ENCODE results near the gene CREM. TPM values are rescaled to one million over a fixed set of nuclear protein-coding genes. Genes with fewer than 3 reads are reported as not detected.

The CREM gene
- polyA plus RNA-seq, 1 of the 3 experiments (the other 2 are of a cell fraction) = 41.4 TPM

DNA sequence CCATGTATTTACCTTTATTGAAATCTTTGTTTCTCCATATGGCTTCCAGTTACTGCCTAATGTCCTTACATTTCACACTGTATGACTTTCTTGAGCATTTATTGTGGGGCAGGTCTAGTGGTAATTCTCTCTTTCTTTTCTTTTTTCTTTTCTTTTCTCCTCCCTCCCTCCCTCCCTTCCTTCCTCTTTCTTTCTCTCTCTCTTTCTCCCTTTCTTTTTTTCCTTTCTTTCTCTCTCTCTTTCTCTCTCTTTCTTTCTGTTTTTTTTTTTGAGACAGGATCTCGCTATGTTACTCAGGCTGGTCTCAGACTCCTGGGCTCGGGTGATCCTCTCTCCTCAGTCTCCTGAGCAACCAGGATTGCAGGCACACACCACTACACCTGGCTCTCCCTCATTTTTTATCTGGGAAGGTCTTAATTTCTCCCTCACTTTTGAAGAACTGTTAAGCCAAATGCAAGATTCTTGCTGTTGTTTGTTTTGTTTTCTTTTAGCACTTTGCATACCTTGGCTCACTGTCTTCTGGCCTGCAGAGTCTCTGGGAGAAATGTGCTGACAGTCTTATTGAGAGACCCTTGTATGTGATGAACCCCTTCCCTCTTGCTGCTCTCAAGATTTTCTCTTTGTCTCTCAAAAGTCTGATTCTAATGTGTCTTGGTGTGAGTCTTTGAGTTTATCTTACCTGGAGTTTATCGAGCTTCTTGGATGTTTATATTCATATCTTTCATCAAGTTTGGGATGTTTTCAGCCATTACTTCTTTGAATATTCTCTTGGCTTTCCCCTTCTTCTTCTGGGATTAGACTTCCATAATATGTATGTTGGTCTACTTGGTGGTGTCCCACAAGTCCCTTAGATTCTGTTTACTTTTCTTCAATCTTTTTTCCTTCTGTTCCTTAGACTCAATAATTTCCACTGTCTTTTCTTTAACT is 130.7 kb downstream of the CREM start:
- Histone ChIP-seq H3K4me1 (ENCODE audit: control insufficient read depth in 1 of 2, insufficient read depth in 2 of 2, low read depth in 1 of 2, low read length in 1 of 2) (no peaks in the 10 kb centered on the region), H3K36me3 (replicated peaks in 1 of 2; ENCODE audit: control insufficient read depth in 1 of 2, insufficient read depth in 2 of 2, low read length in 1 of 2) (no peaks in the 10 kb centered on the region), H3K4me3 (ENCODE audit: low read depth in 2 of 2, low read length in 1 of 2) (no peak overlapping the region), H3K9ac (no peak overlapping the region), H3F3A (replicated peaks; ENCODE audit: insufficient read depth) (peaks cover 13% of the 10 kb centered on the region), H3K4me2 (no peak overlapping the region), H3K27me3 (ENCODE audit: insufficient read depth) (no peaks in the 10 kb centered on the region), H3K79me2 (ENCODE audit: insufficient read depth) (no peaks in the 10 kb centered on the region), H2AFZ (ENCODE audit: low read depth) (no peak overlapping the region), H4K20me1 (ENCODE audit: insufficient read depth) (no peaks in the 10 kb centered on the region), H3K9me2 (no peaks in the 10 kb centered on the region), H3K9me3 (peaks cover 11% of the 10 kb centered on the region; the same call in 1 of the 2 replicates), H3K27ac (ENCODE audit: low read depth in 2 of 2, low read length in 1 of 2) (no peak overlapping the region)
- TF ChIP-seq MEF2A (IDR thresholded peaks at IDR 0.05; ENCODE audit: borderline replicate concordance, low read depth) = no peak
- no peak for TF ChIP-seq ZBTB33 (IDR thresholded peaks at IDR 0.05; ENCODE audit: borderline replicate concordance, low read depth)
- no peak for TF ChIP-seq RCOR1 (IDR thresholded peaks at IDR 0.05; ENCODE audit: low read length)
- no peak for TF ChIP-seq TCF12 (IDR thresholded peaks at IDR 0.05)
- no peak for TF ChIP-seq GABPA (IDR thresholded peaks at IDR 0.05; ENCODE audit: low read depth)
- no peak for TF ChIP-seq YY1 (IDR thresholded peaks at IDR 0.05; ENCODE audit: low read depth)
- no peak for TF ChIP-seq RAD21 (IDR thresholded peaks at IDR 0.05; ENCODE audit: low read length)
- no peak for TF ChIP-seq FOXJ3 (CRISPR knock-in tag; IDR thresholded peaks at IDR 0.05)
- no peak for TF ChIP-seq RFX5 (IDR thresholded peaks at IDR 0.05; ENCODE audit: low read length)
- TF ChIP-seq TAF1 (IDR thresholded peaks at IDR 0.05; ENCODE audit: borderline replicate concordance, low read depth, low read length) = no peak
- TF ChIP-seq SIN3A (IDR thresholded peaks at IDR 0.05; ENCODE audit: borderline replicate concordance, low read depth, low read length) = no peak
- 39% methylated on average over 3 of the region's 3 CpGs for WGBS (ENCODE audit: low lambda C conversion rate)
- ChIA-PET POLR2A (no interaction called here), CTCF (no interaction called here)
- DNase-seq = no peak

DNA sequence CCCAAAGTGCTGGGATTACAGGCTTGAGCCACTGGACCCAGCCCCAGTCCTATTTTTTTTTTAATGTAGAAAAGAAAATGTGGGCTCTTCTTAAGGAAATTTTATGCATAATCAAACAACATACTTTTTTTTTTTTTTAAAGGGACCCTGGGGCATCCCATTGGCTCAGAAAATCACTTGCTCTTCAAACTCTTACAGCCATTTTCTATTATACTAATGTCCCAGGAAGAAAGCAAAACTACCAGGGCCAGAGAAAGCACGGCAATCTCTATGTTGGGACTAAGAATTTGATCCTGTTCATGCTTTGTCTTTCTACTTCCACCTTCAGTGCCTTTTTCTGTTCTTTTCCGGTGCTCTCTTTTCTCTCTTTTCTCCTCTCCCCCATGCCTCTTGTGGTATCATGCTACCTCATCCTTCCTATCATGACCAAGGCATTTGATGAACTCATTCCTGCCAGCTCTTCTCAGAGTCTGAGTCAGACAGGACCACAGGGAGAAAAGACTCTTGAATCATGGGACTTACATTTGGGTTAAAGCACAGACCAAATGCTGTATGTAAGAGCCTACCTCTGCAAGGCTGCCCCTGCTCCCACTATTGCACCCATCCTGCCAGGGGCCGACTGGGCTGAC is 133.2 kb downstream of the CREM start:
- ChIA-PET POLR2A (no interaction called here), CTCF (interaction anchor here (1.6 kb wide), 1 partner anchor 303 kb away, joined by 4 read pairs; no protein-coding TSS in a partner anchor)
- peak overlapping the region; percentile 84 for H2AFZ ChIP-seq (ENCODE audit: low read depth)
- no peaks in the 10 kb centered on the region for H3K9me2 ChIP-seq
- no peak overlapping the region for H3K4me3 ChIP-seq (ENCODE audit: low read depth in 2 of 2, low read length in 1 of 2)
- peaks cover 13% of the 10 kb centered on the region for H3F3A ChIP-seq (replicated peaks; ENCODE audit: insufficient read depth)
- no peaks in the 10 kb centered on the region for H4K20me1 ChIP-seq (ENCODE audit: insufficient read depth)
- H3K79me2 ChIP-seq (ENCODE audit: insufficient read depth) = no peaks in the 10 kb centered on the region
- no peaks in the 10 kb centered on the region for H3K4me1 ChIP-seq (ENCODE audit: control insufficient read depth in 1 of 2, insufficient read depth in 2 of 2, low read depth in 1 of 2, low read length in 1 of 2)
- peak overlapping the region; percentile 27 for H3K4me2 ChIP-seq
- H3K27me3 ChIP-seq (ENCODE audit: insufficient read depth) = no peaks in the 10 kb centered on the region
- H3K9ac ChIP-seq = peak overlapping the region; percentile 54; the same call in 1 of the 2 replicates
- H3K27ac ChIP-seq (ENCODE audit: low read depth in 2 of 2, low read length in 1 of 2) = peak overlapping the region in 1 of 2 experiments; percentile 90; a peak in 2 of 4 replicates
- no peak for DNase-seq
- H3K9me3 ChIP-seq = peaks cover 11% of the 10 kb centered on the region; the same call in 1 of the 2 replicates
- WGBS (ENCODE audit: low lambda C conversion rate) = 17% methylated on average over 3 of the region's 3 CpGs
- no peaks in the 10 kb centered on the region for H3K36me3 ChIP-seq (replicated peaks in 1 of 2; ENCODE audit: control insufficient read depth in 1 of 2, insufficient read depth in 2 of 2, low read length in 1 of 2)
- TF ChIP-seq EP300 (IDR thresholded peaks at IDR 0.05; ENCODE audit: borderline replicate concordance in 1 of 2, low read depth in 1 of 2, low read length in 1 of 2) (peak in 1 of 2 experiments; percentile 68; a peak in 1 of 4 replicates), CTCF (IDR thresholded peaks at IDR 0.05) (no peak), TEAD4 (IDR thresholded peaks at IDR 0.05; ENCODE audit: borderline replicate concordance, insufficient read depth) (no peak), CHD2 (IDR thresholded peaks at IDR 0.05; ENCODE audit: low read length, partially characterized antibody) (no peak), TAF1 (IDR thresholded peaks at IDR 0.05; ENCODE audit: borderline replicate concordance, low read depth, low read length) (0 out of 2 replicates have a peak, but pooled peaks have one; percentile 17), YY1 (IDR thresholded peaks at IDR 0.05; ENCODE audit: low read depth) (peak; percentile 35; the same call in 1 of the 2 replicates), JUND (IDR thresholded peaks at IDR 0.05) (peak; percentile 88), PBX3 (IDR thresholded peaks at IDR 0.05) (0 out of 2 replicates have a peak, but pooled peaks have one; percentile 46), FOSL2 (IDR thresholded peaks at IDR 0.05; ENCODE audit: borderline replicate concordance, low read depth) (peak; percentile 96), TCF12 (IDR thresholded peaks at IDR 0.05) (peak; percentile 63; the same call in 1 of the 2 replicates), POLR2AphosphoS5 (IDR thresholded peaks at IDR 0.05; ENCODE audit: low read depth, low read length) (peak; percentile 57; the same call in 1 of the 2 replicates), EZH2phosphoT487 (IDR thresholded peaks at IDR 0.05; ENCODE audit: borderline replicate concordance, low read depth) (no peak)
- TF ChIP-seq, protein P1, sequence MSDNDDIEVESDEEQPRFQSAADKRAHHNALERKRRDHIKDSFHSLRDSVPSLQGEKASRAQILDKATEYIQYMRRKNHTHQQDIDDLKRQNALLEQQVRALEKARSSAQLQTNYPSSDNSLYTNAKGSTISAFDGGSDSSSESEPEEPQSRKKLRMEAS (IDR thresholded peaks at IDR 0.05; ENCODE audit: low read depth) = peak; percentile 58; the same call in 1 of the 2 replicates
